Measurements from ENCODE around the gene SLC25A22.

DNA sequence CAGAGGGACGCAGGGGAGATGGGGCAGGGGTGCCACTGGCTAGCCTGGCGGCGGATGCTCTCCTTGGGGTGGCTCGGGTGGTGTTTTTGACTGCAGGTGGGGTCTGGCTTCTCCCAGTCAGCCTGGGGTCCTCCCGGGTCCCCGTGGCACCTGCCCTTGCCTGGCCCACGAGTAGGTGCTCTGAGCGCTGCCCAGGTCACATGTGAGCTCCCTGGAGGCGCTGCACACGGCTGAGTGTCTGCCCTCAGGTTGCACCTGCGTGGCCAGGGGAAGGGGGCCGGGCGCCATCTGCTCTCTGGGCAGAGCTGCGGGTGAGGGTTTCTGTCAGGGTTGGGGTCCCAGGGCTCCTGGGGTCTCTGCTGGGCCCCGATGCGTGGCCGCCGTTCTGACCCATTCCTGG, 49.8 kb upstream of the SLC25A22 start:
- TF ChIP-seq, protein P1, sequence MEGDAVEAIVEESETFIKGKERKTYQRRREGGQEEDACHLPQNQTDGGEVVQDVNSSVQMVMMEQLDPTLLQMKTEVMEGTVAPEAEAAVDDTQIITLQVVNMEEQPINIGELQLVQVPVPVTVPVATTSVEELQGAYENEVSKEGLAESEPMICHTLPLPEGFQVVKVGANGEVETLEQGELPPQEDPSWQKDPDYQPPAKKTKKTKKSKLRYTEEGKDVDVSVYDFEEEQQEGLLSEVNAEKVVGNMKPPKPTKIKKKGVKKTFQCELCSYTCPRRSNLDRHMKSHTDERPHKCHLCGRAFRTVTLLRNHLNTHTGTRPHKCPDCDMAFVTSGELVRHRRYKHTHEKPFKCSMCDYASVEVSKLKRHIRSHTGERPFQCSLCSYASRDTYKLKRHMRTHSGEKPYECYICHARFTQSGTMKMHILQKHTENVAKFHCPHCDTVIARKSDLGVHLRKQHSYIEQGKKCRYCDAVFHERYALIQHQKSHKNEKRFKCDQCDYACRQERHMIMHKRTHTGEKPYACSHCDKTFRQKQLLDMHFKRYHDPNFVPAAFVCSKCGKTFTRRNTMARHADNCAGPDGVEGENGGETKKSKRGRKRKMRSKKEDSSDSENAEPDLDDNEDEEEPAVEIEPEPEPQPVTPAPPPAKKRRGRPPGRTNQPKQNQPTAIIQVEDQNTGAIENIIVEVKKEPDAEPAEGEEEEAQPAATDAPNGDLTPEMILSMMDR (IDR thresholded peaks at IDR 0.05; ENCODE audit: insufficient read depth, low read length, poor library complexity, severe bottlenecking), result no peak
- TF ChIP-seq EZH2phosphoT487 (conservative IDR thresholded peaks at IDR 0.05; ENCODE audit: low read length), result no peak
